Activated CD4-positive, alpha-beta memory T cell treated with anti-CD3 and anti-CD28 coated beads for 36 hours (primary cell): ENCODE data around the gene SPOPL. TPM values are rescaled to one million over a fixed set of nuclear protein-coding genes. Genes with fewer than 3 reads are reported as not detected.

Experiments
- CTCF ChIA-PET: fragments of 350-600 bp; sonication (Branson Sonifier 250); formaldehyde crosslinking; loops from one replicate; lab custom pipeline; 2021; ENCODE audit warnings: antibody characterized with exemption, inconsistent platforms; lab: Charles Lee
- POLR2A ChIA-PET: fragments of 350-600 bp; sonication (Branson Sonifier 250); formaldehyde crosslinking; loops from one replicate; lab custom pipeline; 2021; ENCODE audit warnings: antibody characterized with exemption; lab: Charles Lee
- DNase-seq: peaks from one replicate; pipeline ENCODE4 v3.0.0-alpha.2; 2020
- H3K27ac Mint-ChIP-seq: one replicate; pipeline ENCODE4 v1.8.0; 2021; ENCODE audit warnings: mixed read lengths
- H3K27me3 Mint-ChIP-seq: one replicate; pipeline ENCODE4 v1.8.0; 2021; ENCODE audit warnings: mixed read lengths
- H3K36me3 Mint-ChIP-seq: one replicate; pipeline ENCODE4 v1.8.0; 2021; ENCODE audit warnings: mixed read lengths
- H3K4me1 Mint-ChIP-seq: one replicate; pipeline ENCODE4 v1.8.0; 2021; ENCODE audit warnings: low read depth, mixed read lengths
- H3K4me3 Mint-ChIP-seq: one replicate; pipeline ENCODE4 v1.8.0; 2021; ENCODE audit warnings: mild to moderate bottlenecking, mixed read lengths
- H3K9me3 Mint-ChIP-seq: one replicate; pipeline ENCODE4 v1.8.0; 2021; ENCODE audit warnings: mixed read lengths
- intact Hi-C: fragments of 100-400 bp; cut with micrococcal nuclease; formaldehyde crosslinking; loops from one replicate; pipeline ENCODE4 v1.15.1; 2023
- total RNA-seq, 2 experiments: library from RNA; stranded (reverse); gene quantifications; one replicate each; pipeline ENCODE4 v1.2.3, GENCODE V29; 2021

The SPOPL gene
- total RNA-seq, 2 experiments from 2014 or later = 10.6 to 12.3 TPM

DNA sequence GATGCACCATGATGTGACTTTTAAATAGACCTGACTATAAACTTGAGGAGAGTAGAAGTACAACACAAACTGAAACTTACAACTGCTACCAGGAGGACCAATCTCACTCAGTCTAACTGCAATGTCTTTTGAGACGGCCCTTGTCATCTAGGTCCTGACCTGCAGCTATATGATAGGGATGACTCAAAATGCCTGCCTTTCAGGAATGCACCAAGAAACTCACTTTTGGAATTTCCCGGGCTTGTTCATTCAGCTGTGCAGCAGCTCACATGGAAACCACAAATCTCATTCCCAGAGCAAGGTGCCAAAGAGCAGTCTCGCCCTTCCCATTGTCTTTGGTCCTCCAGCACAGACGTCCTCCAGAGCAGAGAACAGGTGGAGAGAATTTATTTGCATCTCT lies 113.7 kb downstream of the SPOPL start:
- H3K4me3 Mint-ChIP-seq = no peak overlapping the region
- no peaks in the 10 kb centered on the region for H3K4me1 Mint-ChIP-seq
- H3K27ac Mint-ChIP-seq = no peak overlapping the region
- no peak for DNase-seq
- intact Hi-C loops = no loop called here
- H3K9me3 Mint-ChIP-seq = no peaks in the 10 kb centered on the region
- CTCF ChIA-PET = no interaction called here
- H3K36me3 Mint-ChIP-seq = no peaks in the 10 kb centered on the region
- H3K27me3 Mint-ChIP-seq = peaks cover 12% of the 10 kb centered on the region
- POLR2A ChIA-PET = no interaction called here

DNA sequence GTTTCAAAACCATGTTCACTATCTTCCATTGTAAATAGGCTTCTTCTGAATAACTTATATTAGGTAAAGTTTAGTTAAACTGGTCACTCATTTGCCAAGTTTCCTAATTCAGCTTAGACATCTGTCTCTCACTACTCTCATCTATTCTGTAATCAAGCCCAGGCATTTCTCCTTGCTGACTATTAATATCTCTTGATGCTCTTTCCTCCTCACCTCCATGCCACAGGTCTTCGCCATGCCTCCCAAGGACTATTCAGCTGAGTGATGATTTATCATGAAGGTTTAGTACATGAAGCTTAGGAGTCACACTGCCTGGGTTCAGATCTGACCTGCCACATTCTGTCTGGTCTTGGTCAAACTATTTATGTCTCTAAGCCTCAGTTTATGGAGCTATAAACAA lies 115.5 kb downstream of the SPOPL start:
- Mint-ChIP-seq H3K4me1 (no peaks in the 10 kb centered on the region), H3K36me3 (no peaks in the 10 kb centered on the region), H3K27ac (no peak overlapping the region), H3K9me3 (no peaks in the 10 kb centered on the region), H3K27me3 (peaks cover 14% of the 10 kb centered on the region), H3K4me3 (no peak overlapping the region)
- intact Hi-C loops = no loop called here
- no peak for DNase-seq
- ChIA-PET POLR2A (no interaction called here), CTCF (no interaction called here)

DNA sequence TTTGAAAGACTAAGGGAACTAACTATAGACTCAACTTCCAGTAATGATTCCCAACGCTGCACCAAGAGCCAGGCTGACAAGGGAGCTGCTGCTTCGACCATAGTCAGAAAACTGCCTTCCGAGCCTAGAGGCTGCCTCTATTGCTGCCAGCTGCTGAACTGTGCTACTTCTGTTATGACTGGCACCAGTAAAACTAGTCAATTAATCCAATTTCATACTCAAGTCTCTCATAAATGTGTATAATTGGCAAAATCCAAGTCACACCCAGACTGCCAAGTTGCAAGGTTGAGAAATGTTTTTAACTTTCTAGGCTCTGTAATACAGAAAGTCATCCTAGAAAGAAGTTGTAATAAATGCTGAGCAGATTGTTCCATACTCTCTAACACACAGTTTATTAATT lies 117.4 kb downstream of the SPOPL start:
- CTCF ChIA-PET = no interaction called here
- no peaks in the 10 kb centered on the region for H3K36me3 Mint-ChIP-seq
- peaks cover 14% of the 10 kb centered on the region for H3K27me3 Mint-ChIP-seq
- no peak for DNase-seq
- H3K4me3 Mint-ChIP-seq = no peak overlapping the region
- intact Hi-C loops = no loop called here
- no peaks in the 10 kb centered on the region for H3K4me1 Mint-ChIP-seq
- no peaks in the 10 kb centered on the region for H3K9me3 Mint-ChIP-seq
- POLR2A ChIA-PET = no interaction called here
- H3K27ac Mint-ChIP-seq = no peak overlapping the region

DNA sequence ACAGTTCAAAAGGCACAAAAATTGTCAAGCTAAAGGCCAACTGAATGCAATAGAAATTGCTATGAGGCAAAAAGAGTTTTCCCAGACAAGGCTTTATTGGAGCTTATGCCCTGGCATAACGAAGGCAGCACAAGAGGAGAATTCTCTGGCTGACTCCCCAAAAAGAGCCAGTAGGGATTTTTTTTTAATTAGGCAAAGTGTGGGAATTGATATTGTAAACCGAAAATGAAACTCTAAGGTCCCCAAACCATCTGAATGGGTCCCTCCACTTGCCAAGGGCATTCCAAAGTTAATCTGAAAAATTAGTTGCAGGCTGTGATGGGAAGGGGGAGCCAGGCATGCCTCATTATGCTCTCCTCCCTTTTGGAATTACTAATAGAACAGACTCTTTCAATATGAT lies 118.9 kb downstream of the SPOPL start:
- POLR2A ChIA-PET = no interaction called here
- intact Hi-C loops = no loop called here
- Mint-ChIP-seq H3K4me1 (no peaks in the 10 kb centered on the region), H3K36me3 (no peaks in the 10 kb centered on the region), H3K4me3 (no peak overlapping the region), H3K27me3 (peaks cover 9% of the 10 kb centered on the region), H3K9me3 (no peaks in the 10 kb centered on the region), H3K27ac (no peak overlapping the region)
- CTCF ChIA-PET = no interaction called here
- DNase-seq = no peak

DNA sequence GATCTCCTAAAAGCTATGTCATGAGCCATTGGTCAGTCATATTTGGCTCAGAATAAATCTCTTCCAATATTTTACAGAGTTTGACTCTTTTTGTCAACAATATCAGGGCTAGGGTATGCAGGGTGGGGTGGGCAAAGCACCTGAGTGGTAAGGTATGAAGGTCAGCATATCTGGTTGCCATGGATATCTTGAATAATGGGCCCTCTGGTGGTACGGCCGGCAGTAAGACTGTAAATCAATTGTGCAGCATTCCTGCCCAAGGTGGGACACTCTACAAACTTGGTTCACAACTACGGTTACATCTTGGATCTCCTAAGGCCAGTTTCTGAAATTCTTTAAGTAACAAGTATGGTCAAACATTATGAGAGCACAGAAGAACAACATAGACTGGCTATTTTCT lies 119.6 kb downstream of the SPOPL start:
- Mint-ChIP-seq H3K27me3 (peaks cover 11% of the 10 kb centered on the region), H3K4me3 (no peak overlapping the region), H3K36me3 (no peaks in the 10 kb centered on the region), H3K9me3 (no peaks in the 10 kb centered on the region), H3K4me1 (no peaks in the 10 kb centered on the region), H3K27ac (no peak overlapping the region)
- ChIA-PET POLR2A (no interaction called here), CTCF (no interaction called here)
- intact Hi-C loops = no loop called here
- DNase-seq = no peak

DNA sequence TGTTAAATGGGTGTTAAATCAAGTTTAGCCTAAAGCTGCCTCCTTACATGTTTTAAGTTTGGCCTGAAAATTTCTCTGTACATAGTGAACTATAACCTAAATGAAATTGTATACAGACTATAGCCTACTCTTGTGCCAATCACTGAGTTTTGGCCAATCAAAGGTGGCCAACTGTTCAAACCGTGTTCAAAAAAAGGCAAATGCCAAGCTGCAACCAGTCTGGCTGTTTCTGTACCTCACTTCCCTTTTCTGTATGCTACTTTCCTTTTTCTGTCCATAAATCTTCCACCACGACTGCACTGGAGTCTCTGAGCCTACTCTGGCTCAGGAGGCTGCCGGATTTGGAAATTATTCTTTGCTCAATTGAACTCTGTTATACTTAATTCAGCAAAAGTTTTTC lies 121.0 kb downstream of the SPOPL start:
- CTCF ChIA-PET = no interaction called here
- H3K27me3 Mint-ChIP-seq = peaks cover 13% of the 10 kb centered on the region
- H3K4me1 Mint-ChIP-seq = no peaks in the 10 kb centered on the region
- DNase-seq = no peak
- H3K27ac Mint-ChIP-seq = no peak overlapping the region
- POLR2A ChIA-PET = no interaction called here
- no peaks in the 10 kb centered on the region for H3K36me3 Mint-ChIP-seq
- H3K4me3 Mint-ChIP-seq = no peak overlapping the region
- H3K9me3 Mint-ChIP-seq = no peaks in the 10 kb centered on the region
- intact Hi-C loops = no loop called here
